H1 (cell line): ENCODE results near the gene AGAP1.

Experiments
- CBX8 ChIP-seq: fragments of 300-800, 300-1000 bp; sonication (generic); IDR thresholded peaks from 2 replicates; pipeline ENCODE4 v1.7.1; 2016; ENCODE audit warnings: low read depth, low read length, borderline replicate concordance
- EZH2 ChIP-seq: fragments of 200-600 bp; sonication (generic); IDR thresholded peaks from 2 replicates; pipeline ENCODE4 v1.7.1; 2012; ENCODE audit warnings: low read depth, mild to moderate bottlenecking, moderate library complexity, low read length, inconsistent platforms; ENCODE audit not compliant: severe bottlenecking
- GABPA ChIP-seq: IDR thresholded peaks from 2 replicates; pipeline ENCODE4 v1.6.1; 2011; ENCODE audit warnings: mild to moderate bottlenecking, low read length, moderate library complexity, borderline replicate concordance; ENCODE audit not compliant: insufficient read depth
- HDAC2 ChIP-seq, 2 experiments: fragments of 300-600 bp in 1 of 2; sonication (generic) in 1 of 2; IDR thresholded peaks; 2 replicates each; pipeline ENCODE4 v1.6.1; 2011 to 2012; ENCODE audit warnings: low read depth in 2 of 2, low read length in 2 of 2, mild to moderate bottlenecking in 2 of 2, moderate library complexity in 2 of 2, borderline replicate concordance in 1 of 2, inconsistent platforms in 1 of 2
- KDM5A ChIP-seq: fragments of 200-600 bp; IDR thresholded peaks from 2 replicates; pipeline ENCODE4 v1.7.1; 2012; ENCODE audit warnings: mild to moderate bottlenecking, low read length, inconsistent platforms, mixed read lengths
- POLR2A ChIP-seq, 2 experiments: IDR thresholded peaks; 1 replicate in 1 of 2; 2 replicates in 1 of 2; pipeline ENCODE4 v1.6.1; 2011; ENCODE audit warnings: low read depth in 2 of 2, low read length in 2 of 2, mild to moderate bottlenecking in 2 of 2; ENCODE audit errors: control extremely low read depth in 1 of 2
- POLR2AphosphoS5 ChIP-seq: IDR thresholded peaks from 2 replicates; pipeline ENCODE4 v1.6.1; 2011; ENCODE audit warnings: low read depth, low read length
- RAD21 ChIP-seq, 2 experiments: IDR thresholded peaks in 1 of 2; conservative IDR thresholded peaks in 1 of 2; 2 replicates each; pipeline ENCODE4 v1.6.1; 2011; ENCODE audit warnings: low read depth in 2 of 2, low read length in 2 of 2, improper control_type of control experiment in 1 of 2, inconsistent platforms in 1 of 2, mild to moderate bottlenecking in 1 of 2, moderate library complexity in 1 of 2
- RNF2 ChIP-seq: fragments of 200-900, 300-1000 bp; sonication (generic); IDR thresholded peaks from 2 replicates; pipeline ENCODE4 v1.7.1; 2016; ENCODE audit warnings: borderline replicate concordance, low read depth, mild to moderate bottlenecking, antibody characterized with exemption, low read length; ENCODE audit not compliant: poor library complexity, severe bottlenecking; ENCODE audit errors: missing control alignments
- TBP ChIP-seq: IDR thresholded peaks from 2 replicates; pipeline ENCODE4 v1.6.1; 2011; ENCODE audit warnings: low read depth, low read length, improper control_type of control experiment
- TCF12 ChIP-seq: IDR thresholded peaks from 2 replicates; pipeline ENCODE4 v1.6.1; 2011; ENCODE audit warnings: low read depth, mild to moderate bottlenecking, low read length
- TF ChIP-seq, protein P1 (sequence below), 3 experiments: IDR thresholded peaks; 1 replicate in 2 of 3; 2 replicates in 1 of 3; pipeline versions ENCODE4 v1.5.1 to v1.6.1; 2011; ENCODE audit warnings: low read length in 3 of 3, mild to moderate bottlenecking in 3 of 3, inconsistent platforms in 2 of 3, low read depth in 1 of 3, moderate library complexity in 1 of 3; ENCODE audit not compliant: insufficient read depth in 1 of 3; ENCODE audit errors: control extremely low read depth in 1 of 3

DNA sequence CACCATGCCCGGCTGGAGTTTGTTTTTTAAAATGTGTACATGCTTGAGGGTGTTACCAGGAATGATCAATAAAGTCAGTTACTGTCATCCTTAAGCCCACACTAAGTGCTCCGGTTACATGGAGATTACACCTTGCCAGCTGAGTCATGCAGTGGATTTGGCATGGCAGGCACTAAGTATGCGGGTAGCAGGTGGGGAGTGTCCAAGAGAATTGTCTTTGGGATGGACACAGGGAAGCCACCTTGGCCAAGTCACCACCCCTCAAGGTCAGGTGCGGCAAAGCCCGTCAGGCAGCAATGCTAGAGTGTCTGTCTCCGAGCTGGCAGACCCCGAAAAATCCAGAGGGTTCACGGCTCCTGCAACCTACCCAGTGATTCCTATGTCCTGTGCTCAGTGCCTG is 619.6 kb downstream of the AGAP1 start:
- TF ChIP-seq EZH2 (no peak), KDM5A (no peak), RAD21 (IDR thresholded peaks at IDR 0.05 in 1 of 2, conservative IDR thresholded peaks at IDR 0.05 in 1 of 2; ENCODE audit: low read depth in 2 of 2, low read length in 2 of 2) (no peak), HDAC2 (IDR thresholded peaks at IDR 0.05; ENCODE audit: borderline replicate concordance in 1 of 2, low read depth in 2 of 2, low read length in 2 of 2) (no peak), RNF2 (no peak), CBX8 (no peak), POLR2AphosphoS5 (no peak), GABPA (no peak), TCF12 (no peak), POLR2A (IDR thresholded peaks at IDR 0.05; ENCODE audit: control extremely low read depth in 1 of 2, low read depth in 2 of 2, low read length in 2 of 2) (no peak), TBP (no peak)
- TF ChIP-seq, protein P1, sequence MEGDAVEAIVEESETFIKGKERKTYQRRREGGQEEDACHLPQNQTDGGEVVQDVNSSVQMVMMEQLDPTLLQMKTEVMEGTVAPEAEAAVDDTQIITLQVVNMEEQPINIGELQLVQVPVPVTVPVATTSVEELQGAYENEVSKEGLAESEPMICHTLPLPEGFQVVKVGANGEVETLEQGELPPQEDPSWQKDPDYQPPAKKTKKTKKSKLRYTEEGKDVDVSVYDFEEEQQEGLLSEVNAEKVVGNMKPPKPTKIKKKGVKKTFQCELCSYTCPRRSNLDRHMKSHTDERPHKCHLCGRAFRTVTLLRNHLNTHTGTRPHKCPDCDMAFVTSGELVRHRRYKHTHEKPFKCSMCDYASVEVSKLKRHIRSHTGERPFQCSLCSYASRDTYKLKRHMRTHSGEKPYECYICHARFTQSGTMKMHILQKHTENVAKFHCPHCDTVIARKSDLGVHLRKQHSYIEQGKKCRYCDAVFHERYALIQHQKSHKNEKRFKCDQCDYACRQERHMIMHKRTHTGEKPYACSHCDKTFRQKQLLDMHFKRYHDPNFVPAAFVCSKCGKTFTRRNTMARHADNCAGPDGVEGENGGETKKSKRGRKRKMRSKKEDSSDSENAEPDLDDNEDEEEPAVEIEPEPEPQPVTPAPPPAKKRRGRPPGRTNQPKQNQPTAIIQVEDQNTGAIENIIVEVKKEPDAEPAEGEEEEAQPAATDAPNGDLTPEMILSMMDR (IDR thresholded peaks at IDR 0.05; ENCODE audit: control extremely low read depth in 1 of 3, insufficient read depth in 1 of 3, low read depth in 1 of 3, low read length in 3 of 3): no peak
